Epithelial cell of esophagus (primary cell): Measurements from ENCODE around the gene TOMM6.

Source experiments
- DNase-seq: peaks from one replicate; pipeline ENCODE4 v3.0.0; 2010; ENCODE audit warnings: low read depth
- H3K4me3 ChIP-seq: 2 replicates; pipeline ENCODE4 v1.5.1; 2011; ENCODE audit warnings: mild to moderate bottlenecking, low read length, control low read depth
- CTCF ChIP-seq: IDR thresholded peaks from 2 replicates; pipeline ENCODE4 v1.5.1; 2011; ENCODE audit warnings: low read depth, mild to moderate bottlenecking, low read length, control low read depth, inconsistent platforms; ENCODE audit not compliant: insufficient read depth; ENCODE audit errors: missing control alignments

Gene TOMM6

GRCh38 chr6:41767112-41767833 is 20.2 kb upstream of the TOMM6 start:
- H3K4me3 ChIP-seq: no peak overlapping the region
- TF ChIP-seq CTCF: no peak
- DNase-seq: peak; percentile 94

GRCh38 chr6:41768545-41769308 is 18.8 kb upstream of the TOMM6 start:
- no peak for TF ChIP-seq CTCF
- H3K4me3 ChIP-seq: no peak overlapping the region
- peak; percentile 42 for DNase-seq

- no peak overlapping the region for H3K4me3 ChIP-seq
- TF ChIP-seq CTCF: no peak
- DNase-seq: no peak
These were observed 18.1 kb upstream of the TOMM6 start for GRCh38 chr6:41769376-41769775.

GRCh38 chr6:41770381-41771057 is 17.0 kb upstream of the TOMM6 start:
- no peak for DNase-seq
- TF ChIP-seq CTCF: no peak
- no peak overlapping the region for H3K4me3 ChIP-seq

DNA sequence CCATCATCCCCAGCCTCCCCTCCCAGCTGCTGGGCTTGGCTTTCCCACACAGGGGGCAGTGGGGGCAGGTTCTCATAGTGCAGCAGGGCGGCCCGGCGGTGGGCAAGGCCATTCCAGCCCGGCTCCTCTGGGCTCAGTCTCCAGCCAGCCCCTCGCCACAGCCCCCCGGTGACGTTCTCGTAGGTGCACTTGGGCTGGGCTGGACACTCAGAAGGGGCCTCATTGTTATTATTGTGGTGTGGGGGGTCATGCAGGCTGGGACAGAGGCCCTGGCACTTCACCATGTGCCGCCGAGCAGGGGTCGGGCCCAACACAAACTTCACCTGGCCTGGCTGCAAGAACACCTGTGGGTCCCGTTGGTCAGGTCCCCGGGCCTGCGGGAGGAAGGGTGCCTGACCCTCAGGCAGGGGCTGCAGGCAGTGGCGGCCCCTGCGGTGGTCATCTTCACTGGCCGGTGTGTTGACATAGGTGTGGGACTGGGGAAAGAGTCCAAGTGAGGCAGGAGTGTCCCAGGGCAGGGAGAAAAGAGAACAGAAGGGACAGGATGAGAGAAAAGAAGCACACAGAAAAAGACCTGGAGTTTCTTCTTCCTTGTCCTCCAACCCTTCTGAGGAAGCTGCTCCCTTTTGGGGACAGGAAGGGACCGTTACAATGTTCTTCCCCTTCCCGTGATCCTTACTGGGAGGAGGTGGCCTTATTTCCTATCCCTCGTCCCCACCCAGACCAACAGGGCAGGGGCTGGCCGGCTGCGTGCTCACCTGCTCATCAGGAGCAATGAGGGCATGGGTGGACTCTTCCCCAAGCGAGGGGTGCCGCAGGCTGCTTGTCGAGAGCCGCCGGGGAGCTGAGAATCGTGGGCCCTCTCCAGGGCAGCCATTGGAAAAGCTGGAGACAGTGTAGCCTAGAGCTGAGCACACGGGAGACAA is 16.2 kb upstream of the TOMM6 start:
- no peak for DNase-seq
- TF ChIP-seq CTCF: no peak

DNA sequence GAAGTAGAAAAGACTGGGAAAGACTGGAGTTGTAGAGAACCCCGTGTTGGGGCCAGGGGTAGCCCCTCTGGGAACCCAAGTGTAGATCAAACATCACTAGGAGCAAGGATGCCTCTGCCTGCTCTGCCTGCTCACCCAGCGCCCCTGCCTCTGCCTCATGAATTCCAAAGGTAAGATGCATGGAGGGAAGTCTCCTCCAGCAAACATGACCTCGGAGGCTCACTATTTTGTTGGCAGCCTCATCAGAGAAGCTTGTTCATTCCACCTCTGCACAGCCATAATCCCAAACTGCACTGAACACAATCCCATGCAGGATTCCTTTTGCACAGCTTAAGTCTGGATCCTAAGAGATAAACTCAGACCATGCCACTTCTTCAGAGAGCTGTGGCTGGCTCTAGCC is 12.7 kb upstream of the TOMM6 start:
- no peak for TF ChIP-seq CTCF
- no peak overlapping the region for H3K4me3 ChIP-seq
- no peak for DNase-seq

More for the DNA sequence above, 16.2 kb upstream of the TOMM6 start:
- no peak overlapping the region for H3K4me3 ChIP-seq
